Hematopoietic multipotent progenitor cell treated with erythropoietin and hydrocortisone succinate and interleukin-3 and kit ligand, for 15 days (in vitro differentiated cells): ENCODE results near the gene ANO9.
"Not testable (repeated sequence)": the region's sequence is repeated elsewhere in the genome, so short reads cannot be mapped to it uniquely, and the experiment has no call there.

Source experiments
- DNase-seq: peaks from one replicate; pipeline ENCODE4 v3.0.0-alpha.2; 2015; ENCODE audit warnings: low spot score

Gene ANO9

GRCh38 chr11:433641-434040 lies 8.2 kb downstream of the ANO9 start:
- DNase-seq = no peak

DNA sequence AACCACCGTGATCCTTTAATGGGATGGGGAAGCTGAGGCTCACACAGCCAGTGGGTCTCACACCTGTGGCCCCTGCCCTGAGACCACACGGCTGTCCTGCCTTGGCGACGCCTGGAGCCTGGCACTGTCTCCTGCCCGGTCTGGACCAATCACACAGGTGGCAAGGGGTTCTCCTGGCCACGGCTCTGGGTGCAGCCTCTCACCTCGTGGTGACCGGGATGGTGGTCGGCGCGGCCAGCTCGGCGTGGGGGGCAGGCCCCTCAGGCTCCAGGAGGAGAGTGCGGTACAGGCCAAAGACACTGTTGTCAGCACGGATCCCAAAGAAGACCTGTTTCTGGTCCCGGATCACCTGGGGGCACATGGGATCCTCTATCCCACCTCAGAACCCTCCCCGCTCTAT lies 8.7 kb downstream of the ANO9 start:
- DNase-seq = no peak

- no peak for DNase-seq
Measured at GRCh38 chr11:432501-433100, 9.2 kb downstream of the ANO9 start.

- no peak for DNase-seq
Measured at GRCh38 chr11:431921-432320, 9.9 kb downstream of the ANO9 start.

- DNase-seq = no peak
Measured at GRCh38 chr11:429931-430456, 11.8 kb downstream of the ANO9 start.

DNA sequence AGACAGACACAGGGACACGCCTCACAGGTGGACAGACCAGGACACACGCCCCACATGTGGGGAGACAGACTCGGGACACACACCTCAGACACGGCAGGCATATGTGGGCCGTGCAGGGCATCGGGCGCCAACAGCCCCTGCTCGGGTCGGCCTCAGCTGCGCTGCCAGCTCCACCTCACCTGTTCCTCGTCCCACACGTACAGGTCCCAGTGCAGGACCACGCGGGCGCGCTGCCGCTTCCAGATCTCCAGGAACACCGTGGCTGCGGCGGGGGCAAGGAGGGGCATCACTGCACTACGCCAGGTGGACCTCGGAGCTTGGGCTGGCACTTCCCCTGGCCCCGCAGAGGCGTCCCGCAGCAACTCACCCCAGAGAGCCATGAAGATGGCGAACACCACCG lies 12.4 kb downstream of the ANO9 start:
- no peak for DNase-seq

DNA sequence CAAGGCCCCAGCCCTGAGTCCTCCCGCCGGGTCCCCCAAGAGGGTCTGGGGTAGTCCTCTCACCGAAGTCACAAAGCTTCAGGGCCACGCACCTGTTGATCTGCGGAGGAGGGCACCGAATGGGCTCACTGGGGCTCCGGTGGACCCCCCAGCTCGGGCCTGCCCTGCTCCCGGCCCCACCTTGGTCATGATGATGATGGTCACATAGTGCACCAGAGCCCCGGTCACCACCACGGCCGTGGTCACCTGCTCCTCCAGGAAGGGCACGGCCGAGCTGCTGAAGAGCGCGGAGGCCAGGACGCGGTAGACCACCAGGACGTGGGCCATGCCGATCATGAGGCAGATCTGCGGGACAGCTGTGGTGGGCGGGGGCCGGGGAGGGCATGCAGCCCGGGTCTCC lies 13.5 kb downstream of the ANO9 start:
- no peak for DNase-seq

GRCh38 chr11:426851-427250 lies 15.0 kb downstream of the ANO9 start:
- no peak for DNase-seq

GRCh38 chr11:425301-425700 lies 16.5 kb downstream of the ANO9 start:
- no peak for DNase-seq

DNA sequence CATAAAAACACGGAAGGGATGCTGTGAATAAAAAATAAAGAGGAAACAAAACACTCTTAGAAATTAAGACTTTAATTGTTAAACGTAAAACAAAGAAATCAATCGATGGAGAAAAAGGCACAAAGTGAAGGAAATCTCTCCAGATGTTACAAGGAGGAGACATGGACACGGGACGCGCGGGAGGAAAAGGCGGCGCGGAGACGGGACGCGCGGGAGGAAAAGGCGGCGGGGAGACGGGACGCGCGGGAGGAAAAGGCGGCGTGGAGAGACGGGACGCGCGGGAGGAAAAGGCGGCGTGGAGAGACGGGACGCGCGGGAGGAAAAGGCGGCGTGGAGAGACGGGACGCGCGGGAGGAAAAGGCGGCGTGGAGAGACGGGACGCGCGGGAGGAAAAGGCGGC lies 17.0 kb downstream of the ANO9 start:
- not testable (repeated sequence) for DNase-seq

DNA sequence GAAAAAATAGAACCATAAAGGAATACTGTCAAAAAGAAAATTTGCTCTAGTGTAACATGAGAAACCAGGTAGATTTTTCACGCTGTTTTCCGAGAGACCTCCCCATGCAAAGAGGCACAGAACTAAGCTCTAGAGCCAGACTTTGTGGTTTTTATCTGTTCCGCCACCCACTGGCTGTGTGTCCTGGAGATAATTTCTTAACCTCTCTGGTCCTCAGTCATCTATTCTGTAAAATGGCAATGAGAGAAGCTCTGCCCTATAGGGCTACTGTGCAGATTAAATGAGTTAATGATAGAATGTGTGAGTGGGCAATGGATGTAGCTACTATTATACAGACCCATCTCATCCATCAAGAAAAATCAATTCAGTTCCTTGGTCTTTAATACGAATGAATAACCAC lies 17.6 kb downstream of the ANO9 start:
- no peak for DNase-seq

GRCh38 chr11:422249-422656 lies 19.6 kb downstream of the ANO9 start:
- DNase-seq = no peak

DNA sequence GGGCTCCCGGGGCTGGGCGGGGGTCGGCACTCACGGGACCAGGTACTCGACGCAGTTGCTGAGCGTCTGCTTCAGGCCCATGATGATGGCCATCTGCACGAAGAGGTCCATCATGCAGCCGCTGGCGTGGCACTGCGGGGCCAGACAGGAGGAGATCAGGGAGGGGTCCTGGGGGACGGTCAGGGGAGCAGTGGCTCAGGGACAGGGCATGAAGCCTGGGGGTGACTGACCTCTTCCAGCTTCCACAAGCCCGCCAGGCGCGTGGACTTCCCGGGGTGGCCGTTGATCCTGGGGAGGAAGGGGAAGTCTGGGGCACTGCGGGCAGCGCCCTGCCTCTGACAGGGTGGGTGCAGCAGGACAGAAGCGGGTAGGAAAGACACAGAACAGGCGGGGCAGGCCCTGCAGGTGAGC lies 20.9 kb downstream of the ANO9 start:
- DNase-seq = no peak

DNA sequence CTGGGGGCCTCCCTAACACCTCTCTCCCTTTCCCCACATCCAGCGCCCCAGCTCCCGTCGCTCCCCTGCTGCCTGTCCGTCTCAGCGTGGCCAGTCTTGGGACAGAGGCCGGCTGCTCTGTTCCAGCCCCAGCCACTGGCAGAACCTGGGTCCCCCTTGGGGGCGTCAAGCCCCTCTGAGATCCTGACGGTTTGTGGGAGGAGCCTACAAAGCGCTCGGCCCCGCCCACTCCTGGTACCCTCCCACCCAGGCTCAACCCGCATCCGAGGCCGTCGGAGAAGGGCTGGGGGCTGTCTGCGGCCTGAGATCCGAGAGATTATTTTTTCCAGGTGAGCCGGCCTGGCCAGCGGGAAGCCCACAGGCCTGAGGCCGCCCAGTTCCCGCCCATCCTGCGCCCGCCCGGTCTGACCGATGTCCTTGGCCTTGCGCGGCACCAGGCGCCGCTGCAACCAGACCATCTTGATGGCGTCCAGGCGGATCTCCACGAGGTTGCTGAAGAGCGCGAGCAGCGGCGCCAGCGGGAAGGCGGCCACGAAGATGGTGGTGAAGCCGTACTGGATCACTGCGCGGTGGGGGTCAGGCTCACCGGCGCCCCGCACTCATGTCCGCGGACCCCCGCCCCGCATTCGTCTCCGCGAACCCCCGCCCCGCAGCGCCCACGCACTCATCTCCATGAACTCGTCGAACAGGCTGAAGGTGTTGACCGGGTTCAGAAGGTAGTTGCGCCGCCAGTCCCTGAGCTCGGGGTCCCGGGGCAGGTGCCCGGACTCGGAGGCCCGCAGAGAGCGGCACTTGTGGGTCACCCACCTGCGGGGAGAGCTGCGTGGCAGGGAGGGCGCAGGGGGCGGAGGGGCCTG lies 21.5 kb downstream of the ANO9 start:
- DNase-seq = no peak

- DNase-seq = no peak
Measured at GRCh38 chr11:419248-420005, 22.4 kb downstream of the ANO9 start.

GRCh38 chr11:418343-419247 lies 23.2 kb downstream of the ANO9 start:
- DNase-seq = no peak

GRCh38 chr11:417652-418342 lies 24.0 kb downstream of the ANO9 start:
- DNase-seq = no peak

GRCh38 chr11:416757-417621 lies 24.8 kb downstream of the ANO9 start:
- DNase-seq = no peak

DNA sequence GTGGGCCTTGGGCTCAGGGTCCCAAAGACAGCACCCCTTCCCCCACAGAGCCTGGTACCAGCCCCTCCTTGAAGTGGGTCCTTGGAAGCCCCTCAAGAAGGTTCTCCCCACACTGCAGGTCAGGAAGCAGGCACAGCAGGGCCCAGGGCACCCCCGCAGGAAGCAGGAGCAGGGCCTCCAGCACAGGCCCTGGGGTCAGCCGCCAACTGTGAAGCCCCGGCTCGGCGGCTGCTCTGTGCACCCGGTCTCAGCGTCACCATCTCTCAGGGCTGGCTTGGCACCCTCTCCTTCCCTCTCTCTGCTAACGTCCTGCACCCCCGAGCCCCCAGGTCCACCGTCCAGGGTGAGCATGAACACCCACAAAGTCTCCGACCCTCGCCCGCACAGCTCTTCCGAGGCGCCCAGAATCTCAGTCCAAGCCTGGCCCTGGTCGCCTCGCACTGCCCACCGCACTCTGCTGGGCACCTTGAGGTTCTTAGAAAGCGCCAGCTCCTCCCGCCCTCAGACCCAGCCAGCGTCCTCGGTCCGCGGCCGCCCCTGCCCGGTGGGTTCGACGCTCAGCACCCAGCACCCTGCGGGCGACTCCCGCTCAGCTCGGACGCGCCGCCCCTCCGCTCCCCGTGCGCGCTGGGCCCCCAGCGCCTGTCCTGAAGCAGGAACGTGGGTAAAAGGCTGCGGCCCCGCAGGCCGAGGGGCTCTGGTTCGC lies 25.6 kb downstream of the ANO9 start:
- no peak for DNase-seq
